ENCODE measurements around the gene MUC3A.
A peak's percentile ranks its signal among the peaks of the same experiment; 100 is the strongest.

The MUC3A gene

GRCh38 chr7:101009629-101010028 is 60.3 kb downstream of the MUC3A start:
- no peaks in the 10 kb centered on the region for H3K9me3 Mint-ChIP-seq
- H3K27me3 Mint-ChIP-seq (ENCODE audit: low read depth): no peaks in the 10 kb centered on the region
- peaks cover 6% of the 10 kb centered on the region for H3K36me3 Mint-ChIP-seq (ENCODE audit: low read depth)
- no peaks in the 10 kb centered on the region for H3K4me1 Mint-ChIP-seq (ENCODE audit: low read depth)
- no peak overlapping the region for H3K27ac Mint-ChIP-seq
- H3K4me3 Mint-ChIP-seq: no peak overlapping the region

GRCh38 chr7:101012931-101013330 is 63.6 kb downstream of the MUC3A start:
- Mint-ChIP-seq H3K27ac (no peak overlapping the region), H3K36me3 (ENCODE audit: low read depth) (peaks cover 6% of the 10 kb centered on the region), H3K4me1 (ENCODE audit: low read depth) (peaks cover 15% of the 10 kb centered on the region), H3K9me3 (no peaks in the 10 kb centered on the region), H3K4me3 (no peak overlapping the region), H3K27me3 (ENCODE audit: low read depth) (no peaks in the 10 kb centered on the region)

DNA sequence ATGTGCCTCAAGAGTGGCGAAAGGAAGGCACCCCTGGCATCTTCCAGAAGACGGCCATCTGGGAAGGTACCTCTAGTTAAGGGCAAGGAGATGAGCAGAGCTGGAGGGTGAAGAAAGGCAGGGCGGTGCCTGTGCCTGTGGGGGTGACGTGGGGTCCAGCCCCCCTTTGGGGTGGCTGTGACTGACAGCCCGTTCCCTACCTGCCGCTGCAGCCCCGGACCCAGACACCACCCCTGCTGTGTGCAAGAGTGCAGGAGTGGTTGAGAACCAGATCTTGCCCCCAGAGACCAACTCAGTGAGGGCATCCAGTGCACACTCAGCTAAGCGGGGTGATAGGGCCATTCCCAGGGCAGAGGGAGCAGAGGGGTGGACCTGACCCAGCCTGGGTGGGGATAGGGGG is 66.3 kb downstream of the MUC3A start:
- Mint-ChIP-seq H3K4me3 (peak overlapping the region; percentile 70), H3K27me3 (ENCODE audit: low read depth) (no peaks in the 10 kb centered on the region)

GRCh38 chr7:101017064-101017777 is 67.9 kb downstream of the MUC3A start:
- Mint-ChIP-seq H3K4me3 (peak overlapping the region; percentile 88), H3K27me3 (ENCODE audit: low read depth) (no peaks in the 10 kb centered on the region), H3K27ac (peak overlapping the region; percentile 92), H3K36me3 (ENCODE audit: low read depth) (peaks cover 2% of the 10 kb centered on the region), H3K4me1 (ENCODE audit: low read depth) (peaks cover 22% of the 10 kb centered on the region), H3K9me3 (no peaks in the 10 kb centered on the region)

More for the DNA sequence above, 66.3 kb downstream of the MUC3A start:
- Mint-ChIP-seq H3K4me1 (ENCODE audit: low read depth) (peaks cover 22% of the 10 kb centered on the region), H3K9me3 (no peaks in the 10 kb centered on the region), H3K36me3 (ENCODE audit: low read depth) (peaks cover 6% of the 10 kb centered on the region), H3K27ac (peak overlapping the region; percentile 10)
